GM23338 (cell line): ENCODE results near the gene ZNF609. TPM values are rescaled to one million over a fixed set of nuclear protein-coding genes. Genes with fewer than 3 reads are reported as not detected.

Experiments used
- ATAC-seq: fragments of 200-7000 bp; cut with Tn5 transposase; 3 replicates; pipeline ENCODE4 v1.9.1; 2020
- DNase-seq: peaks from one replicate; pipeline ENCODE4 v3.0.0-alpha.2; 2015; ENCODE audit warnings: low spot score
- H2AFZ ChIP-seq: fragments of 200-600 bp; sonication (generic); 2 replicates; pipeline ENCODE4 v1.8.0; 2016; ENCODE audit warnings: antibody characterized with exemption, mild to moderate bottlenecking, moderate library complexity
- H3F3A ChIP-seq: fragments of 200-600 bp; sonication (generic); replicated peaks from 2 replicates; pipeline ENCODE4 v1.8.0; 2017; ENCODE audit warnings: antibody characterized with exemption, mixed run types, low read depth
- H3K27ac ChIP-seq: fragments of 200-600 bp; sonication (generic); 2 replicates; pipeline ENCODE4 v1.6.1; 2016; ENCODE audit warnings: low read depth
- H3K27me3 ChIP-seq: fragments of 200-600 bp; sonication (generic); 2 replicates; pipeline ENCODE4 v1.8.0; 2016; ENCODE audit warnings: mild to moderate bottlenecking, mixed run types, moderate library complexity; ENCODE audit not compliant: insufficient read depth
- H3K36me3 ChIP-seq: fragments of 200-600 bp; sonication (generic); 2 replicates; pipeline ENCODE4 v1.8.0; 2016; ENCODE audit warnings: mild to moderate bottlenecking; ENCODE audit not compliant: insufficient read depth
- H3K4me1 ChIP-seq: fragments of 200-600 bp; sonication (generic); 2 replicates; pipeline ENCODE4 v1.8.0; 2016; ENCODE audit warnings: mild to moderate bottlenecking, moderate library complexity; ENCODE audit not compliant: insufficient read depth
- H3K4me2 ChIP-seq: fragments of 200-600 bp; sonication (generic); 2 replicates; pipeline ENCODE4 v1.7.1; 2017; ENCODE audit warnings: mixed run types
- H3K4me3 ChIP-seq: fragments of 200-600 bp; sonication (generic); 2 replicates; pipeline ENCODE4 v1.6.1; 2016; ENCODE audit warnings: mixed run types
- H3K79me2 ChIP-seq: fragments of 200-600 bp; sonication (generic); replicated peaks from 2 replicates; pipeline ENCODE4 v1.8.0; 2017; ENCODE audit warnings: mild to moderate bottlenecking; ENCODE audit not compliant: insufficient read depth
- H3K9me2 ChIP-seq: fragments of 200-600 bp; sonication (generic); 2 replicates; pipeline ENCODE4 v1.8.0; 2017; ENCODE audit not compliant: insufficient read depth
- H4K20me1 ChIP-seq: fragments of 200-600 bp; sonication (generic); replicated peaks from 2 replicates; pipeline ENCODE4 v1.8.0; 2017; ENCODE audit warnings: mild to moderate bottlenecking; ENCODE audit not compliant: insufficient read depth
- H3K27ac Mint-ChIP-seq: 2 replicates; pipeline ENCODE4 v1.8.0; 2020; ENCODE audit warnings: inconsistent platforms, mild to moderate bottlenecking, moderate library complexity, mixed read lengths
- H3K27me3 Mint-ChIP-seq: 3 replicates; pipeline ENCODE4 v1.8.0; 2022; ENCODE audit warnings: low read depth, mild to moderate bottlenecking, moderate library complexity, mixed read lengths, inconsistent platforms; ENCODE audit not compliant: insufficient read depth, poor library complexity
- H3K36me3 Mint-ChIP-seq: 3 replicates; pipeline ENCODE4 v1.8.0; 2021; ENCODE audit warnings: low read depth, mild to moderate bottlenecking, inconsistent platforms, moderate library complexity, mixed read lengths
- H3K4me1 Mint-ChIP-seq: 3 replicates; pipeline ENCODE4 v1.8.0; 2020; ENCODE audit warnings: mild to moderate bottlenecking, inconsistent platforms, mixed read lengths
- H3K4me3 Mint-ChIP-seq: 3 replicates; pipeline ENCODE4 v1.8.0; 2021; ENCODE audit warnings: moderate library complexity, mild to moderate bottlenecking, inconsistent platforms, mixed read lengths
- H3K9me3 Mint-ChIP-seq: 3 replicates; pipeline ENCODE4 v1.8.0; 2020; ENCODE audit warnings: moderate library complexity, mild to moderate bottlenecking, inconsistent platforms, mixed read lengths
- EZH2phosphoT487 ChIP-seq: fragments of 200-600 bp; sonication (generic); IDR thresholded peaks from one replicate; pipeline ENCODE4 v1.8.1; 2018; ENCODE audit warnings: antibody characterized with exemption; ENCODE audit not compliant: unreplicated experiment
- ZNF114 ChIP-seq: fragments of 250-450 bp; sonication (Bioruptor Pico); IDR thresholded peaks from 2 replicates; pipeline ENCODE4 v1.5.0; 2020; ENCODE audit warnings: mild to moderate bottlenecking, moderate library complexity
- ZNF331 ChIP-seq: fragments of 250-450 bp; sonication (Bioruptor Pico); IDR thresholded peaks from 2 replicates; pipeline ENCODE4 v1.5.0; 2020; ENCODE audit warnings: low read depth, mild to moderate bottlenecking, moderate library complexity
- ZNF462 ChIP-seq: fragments of 250-450 bp; sonication (Bioruptor Pico); IDR thresholded peaks from 2 replicates; pipeline ENCODE4 v1.5.0; 2020; ENCODE audit warnings: mild to moderate bottlenecking, moderate library complexity
- polyA plus RNA-seq: library from polyadenylated mRNA; unstranded; fragments of >200 nt; fragmentation: Nextera tagmentation; extraction: Ambion mirVana; gene quantifications from 2 replicates; pipeline ENCODE4 v1.2.1, GENCODE V29; 2016
- total RNA-seq: library from RNA; depleted of rRNA; stranded (reverse); fragments of >200 nt; shearing (Covaris generic); gene quantifications from 2 replicates; pipeline ENCODE4 v1.2.3, GENCODE V29; 2014

The ZNF609 gene
- total and polyA plus RNA-seq, 2 experiments from 2014 or later = 26.4 to 40.2 TPM

DNA sequence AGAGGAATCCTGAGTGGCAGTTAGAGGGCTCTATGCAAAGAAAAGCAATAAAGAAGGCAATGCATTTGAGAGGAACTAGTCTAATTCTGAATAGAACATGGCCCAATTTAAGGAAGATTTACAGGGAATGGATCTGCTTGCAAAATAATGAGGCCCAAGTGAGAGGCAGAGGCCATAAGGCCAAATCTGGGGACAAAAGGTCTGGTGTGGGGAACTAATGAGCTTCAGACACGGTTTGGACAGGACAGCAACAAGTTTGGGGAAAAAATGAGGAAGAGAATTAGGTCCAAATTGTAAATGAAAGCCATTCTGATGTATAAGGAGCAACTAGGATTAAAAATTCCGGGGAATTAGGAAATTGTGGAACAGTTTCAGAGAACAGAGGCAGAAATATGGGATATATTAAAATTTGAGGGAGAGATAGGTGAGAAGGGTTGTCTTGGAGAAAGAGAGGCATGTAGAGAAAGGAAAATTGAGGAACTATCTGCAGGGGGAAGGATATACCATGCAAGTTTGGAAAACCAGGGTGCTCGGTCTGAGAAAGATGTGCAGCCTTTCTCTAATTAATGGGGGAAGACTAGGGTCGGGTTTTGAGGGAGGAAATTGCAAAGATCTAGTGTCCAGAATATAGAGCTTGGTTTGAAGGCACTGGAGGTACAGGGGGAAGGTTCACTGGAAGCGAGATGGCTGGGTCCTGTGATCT, 241.3 kb downstream of the ZNF609 start:
- H3K27ac Mint-ChIP-seq = peak overlapping the region; percentile 100
- H3K27ac ChIP-seq = peak overlapping the region; percentile 99
- H3K9me3 Mint-ChIP-seq = no peaks in the 10 kb centered on the region
- peaks cover 27% of the 10 kb centered on the region for H4K20me1 ChIP-seq
- TF ChIP-seq ZNF462 (CRISPR knock-in tag) = no peak
- TF ChIP-seq ZNF114 (CRISPR knock-in tag) = no peak
- TF ChIP-seq ZNF331 (CRISPR knock-in tag) = no peak
- TF ChIP-seq EZH2phosphoT487 = no peak
- peaks cover 60% of the 10 kb centered on the region for H3K36me3 Mint-ChIP-seq
- no peak overlapping the region for H2AFZ ChIP-seq
- H3K27me3 Mint-ChIP-seq = peaks cover 20% of the 10 kb centered on the region
- peaks cover 45% of the 10 kb centered on the region for H3F3A ChIP-seq
- no peaks in the 10 kb centered on the region for H3K27me3 ChIP-seq
- H3K4me1 Mint-ChIP-seq = peaks cover 50% of the 10 kb centered on the region
- peaks cover 59% of the 10 kb centered on the region for H3K79me2 ChIP-seq
- H3K4me1 ChIP-seq = peaks cover 41% of the 10 kb centered on the region
- peak overlapping the region; percentile 74 for H3K4me3 ChIP-seq
- no peaks in the 10 kb centered on the region for H3K9me2 ChIP-seq
- DNase-seq = no peak
- H3K4me2 ChIP-seq = peak overlapping the region; percentile 94
- peak overlapping the region; percentile 77 for H3K4me3 Mint-ChIP-seq
- H3K36me3 ChIP-seq = 0 out of 2 replicates have a peak, but pooled peaks cover 4% of the 10 kb centered on the region
- no peak for ATAC-seq
